SK-N-MC (cell line): ENCODE data around the gene RNF17.

ENCODE experiments used
- EZH2 ChIP-seq: fragments of 200-600 bp; sonication (generic); IDR thresholded peaks from one replicate; pipeline ENCODE4 v1.6.1; 2017; ENCODE audit warnings: antibody characterized with exemption
- POLR2AphosphoS5 ChIP-seq: IDR thresholded peaks from 2 replicates; pipeline ENCODE4 v1.6.1; 2012; ENCODE audit warnings: mild to moderate bottlenecking, low read depth, low read length, borderline replicate concordance

- TF ChIP-seq EZH2, result no peak
- no peak for TF ChIP-seq POLR2AphosphoS5
Observed at GRCh38 chr13:24897293-24897692, 133.3 kb downstream of the RNF17 start.
